ENCODE data around the gene GPR17.

DNA sequence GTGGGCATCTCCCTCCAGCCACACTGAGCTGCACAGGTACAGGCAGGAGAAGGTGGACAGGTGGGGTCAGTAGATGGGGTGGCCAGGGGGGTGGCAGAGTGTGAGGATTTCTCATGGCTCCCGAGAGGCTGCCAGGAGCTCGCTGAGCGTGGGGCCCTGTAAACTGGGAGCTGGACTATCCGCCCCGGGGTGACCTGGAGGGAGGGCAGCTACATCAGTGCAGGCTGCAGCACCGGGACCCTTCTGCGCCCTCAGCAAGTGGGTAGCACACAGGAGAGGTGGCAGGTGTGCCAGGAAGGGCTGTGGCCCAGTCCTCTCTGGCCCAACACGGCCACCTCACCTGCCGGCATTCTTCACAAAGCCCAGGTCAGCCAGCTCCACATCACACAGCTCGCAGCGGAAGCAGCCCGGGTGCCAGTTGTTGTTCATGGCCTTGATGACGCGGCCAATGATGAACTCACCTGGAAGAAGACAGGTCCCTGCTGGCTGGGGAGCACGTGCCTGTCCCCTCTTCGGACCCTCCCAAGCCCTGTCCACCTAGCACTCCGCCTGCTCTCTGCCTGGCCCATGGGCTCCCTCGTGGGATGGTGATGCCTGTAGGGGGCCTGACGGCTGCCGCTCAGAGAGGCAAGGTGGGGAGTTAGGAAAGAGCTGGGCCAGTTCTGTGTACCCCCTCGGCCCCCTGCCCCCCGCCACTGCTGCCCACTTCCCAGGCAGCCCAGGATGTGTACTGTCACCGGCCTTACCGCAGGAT lies 8.3 kb downstream of the GPR17 start:
- TF ChIP-seq, protein P1, sequence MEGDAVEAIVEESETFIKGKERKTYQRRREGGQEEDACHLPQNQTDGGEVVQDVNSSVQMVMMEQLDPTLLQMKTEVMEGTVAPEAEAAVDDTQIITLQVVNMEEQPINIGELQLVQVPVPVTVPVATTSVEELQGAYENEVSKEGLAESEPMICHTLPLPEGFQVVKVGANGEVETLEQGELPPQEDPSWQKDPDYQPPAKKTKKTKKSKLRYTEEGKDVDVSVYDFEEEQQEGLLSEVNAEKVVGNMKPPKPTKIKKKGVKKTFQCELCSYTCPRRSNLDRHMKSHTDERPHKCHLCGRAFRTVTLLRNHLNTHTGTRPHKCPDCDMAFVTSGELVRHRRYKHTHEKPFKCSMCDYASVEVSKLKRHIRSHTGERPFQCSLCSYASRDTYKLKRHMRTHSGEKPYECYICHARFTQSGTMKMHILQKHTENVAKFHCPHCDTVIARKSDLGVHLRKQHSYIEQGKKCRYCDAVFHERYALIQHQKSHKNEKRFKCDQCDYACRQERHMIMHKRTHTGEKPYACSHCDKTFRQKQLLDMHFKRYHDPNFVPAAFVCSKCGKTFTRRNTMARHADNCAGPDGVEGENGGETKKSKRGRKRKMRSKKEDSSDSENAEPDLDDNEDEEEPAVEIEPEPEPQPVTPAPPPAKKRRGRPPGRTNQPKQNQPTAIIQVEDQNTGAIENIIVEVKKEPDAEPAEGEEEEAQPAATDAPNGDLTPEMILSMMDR (IDR thresholded peaks at IDR 0.05) = no peak
- no peak for TF ChIP-seq POLR2A (IDR thresholded peaks at IDR 0.05)
